Sigmoid colon (tissue), 7 donors: Measurements from ENCODE around the gene TRABD2B. TPM values are rescaled to one million over a fixed set of nuclear protein-coding genes. Genes with fewer than 3 reads are reported as not detected.
A peak's percentile ranks its signal among the peaks of the same experiment; 100 is the strongest.

ENCODE experiments used
- DNase-seq: peaks from one replicate; pipeline ENCODE4 v3.0.0-alpha.2; 2019
- H3K27ac ChIP-seq, 4 donors: fragments of 200-600 bp; sonication (generic); one replicate each; pipeline ENCODE4 v1.5.1; 2016 to 2019; ENCODE audit warnings: mild to moderate bottlenecking in 1 of 4
- H3K27me3 ChIP-seq, 3 donors: fragments of 200-600 bp; sonication (generic); one replicate each; pipeline ENCODE4 v1.5.1; 2019; ENCODE audit warnings: mild to moderate bottlenecking in 1 of 3
- H3K36me3 ChIP-seq, 4 donors: fragments of 200-600 bp; sonication (generic); one replicate each; pipeline ENCODE4 v1.5.1; 2016 to 2019
- H3K4me1 ChIP-seq, 4 donors: fragments of 200-600 bp; sonication (generic); one replicate each; pipeline ENCODE4 v1.5.1; 2017 to 2019
- H3K4me3 ChIP-seq, 4 donors: fragments of 200-600 bp; sonication (generic); one replicate each; pipeline ENCODE4 v1.5.1; 2017 to 2019; ENCODE audit warnings: mild to moderate bottlenecking in 2 of 4, moderate library complexity in 1 of 4
- H3K9me3 ChIP-seq, 4 donors: fragments of 200-600 bp in 3 of 4; sonication (generic) in 3 of 4; one replicate each; pipeline versions ENCODE4 v1.5.1 to v1.6.1; 2013 to 2019
- EP300 ChIP-seq, 4 donors: sonication (generic); formaldehyde crosslinking; IDR thresholded peaks; one replicate each; pipeline ENCODE4 v1.6.1; 2017; ENCODE audit warnings: antibody characterized with exemption in 4 of 4
- POLR2A ChIP-seq, 2 donors: fragments of 450-650 bp; IDR thresholded peaks; one replicate each; pipeline ENCODE4 v1.6.1; 2016; ENCODE audit warnings: antibody characterized with exemption in 2 of 2, mild to moderate bottlenecking in 2 of 2, moderate library complexity in 2 of 2
- POLR2AphosphoS5 ChIP-seq, 4 donors: sonication (generic); formaldehyde crosslinking; IDR thresholded peaks; one replicate each; pipeline ENCODE4 v1.6.1; 2017; ENCODE audit warnings: antibody characterized with exemption in 4 of 4
- WGBS, 2 donors: extraction: QIAGEN DNeasy Blood & Tissue Kit; methylation state at CpG; one replicate each; pipeline ENCODE4 v1.1.7; 2013; 5-methylcytosine and 5-hydroxymethylcytosine counted together
- intact Hi-C: fragments of 100-400 bp; cut with DNase I; formaldehyde crosslinking; loops from one replicate; pipeline ENCODE4 v1.15.1; 2023
- polyA plus RNA-seq, 3 donors: library from polyadenylated mRNA; stranded (reverse); fragments of 200-250 nt; gene quantifications; one replicate each; pipeline ENCODE4 v1.2.3, GENCODE V29; 2013
- total RNA-seq, 4 donors: library from RNA; depleted of rRNA; stranded (reverse); fragments of >200 nt; gene quantifications; one replicate each; pipeline ENCODE4 v1.1.0, GENCODE V29; 2016
- TF ChIP-seq, protein P1 (sequence below), 4 experiments: fragments of 450-650 bp in 3 of 4; fragments of 200-600 bp in 1 of 4; IDR thresholded peaks; one replicate each; pipeline ENCODE4 v1.5.1; 2016 to 2019; ENCODE audit warnings: antibody characterized with exemption in 4 of 4, mild to moderate bottlenecking in 3 of 4, moderate library complexity in 2 of 4
- donor health status: healthy with polysubstance abuse.
- donor health status: Bipolar disorder and iron deficiency.
- donor health status: healthy.

Gene TRABD2B
- total and polyA plus RNA-seq, 7 donors = 0.63 to 1.8 (median 1.0) TPM; not detected in 1

DNA sequence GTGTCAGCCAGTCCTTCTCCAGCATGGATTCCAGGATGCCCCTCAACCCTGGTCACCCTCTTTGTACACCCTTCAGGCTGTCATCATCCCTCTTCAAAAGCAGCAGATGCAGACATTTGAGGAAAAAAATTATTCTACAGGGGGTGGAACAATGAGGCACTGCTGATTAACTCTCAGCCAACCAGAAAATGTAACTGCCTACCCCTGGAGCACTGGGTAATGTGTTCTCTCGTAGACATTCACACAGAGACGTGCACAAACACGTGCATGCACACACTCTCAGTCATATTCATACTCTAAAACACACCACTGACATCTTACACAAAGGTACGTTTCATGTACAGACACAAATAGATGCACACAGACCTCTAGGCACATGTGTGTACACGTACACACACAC lies 175.4 kb downstream of the TRABD2B start:
- Histone ChIP-seq H3K36me3 (no peaks in the 10 kb centered on the region), H3K4me3 (no peak overlapping the region), H3K4me1 (no peaks in the 10 kb centered on the region), H3K9me3 (no peaks in the 10 kb centered on the region), H3K27ac (no peak overlapping the region), H3K27me3 (no peaks in the 10 kb centered on the region)
- TF ChIP-seq, protein P1, sequence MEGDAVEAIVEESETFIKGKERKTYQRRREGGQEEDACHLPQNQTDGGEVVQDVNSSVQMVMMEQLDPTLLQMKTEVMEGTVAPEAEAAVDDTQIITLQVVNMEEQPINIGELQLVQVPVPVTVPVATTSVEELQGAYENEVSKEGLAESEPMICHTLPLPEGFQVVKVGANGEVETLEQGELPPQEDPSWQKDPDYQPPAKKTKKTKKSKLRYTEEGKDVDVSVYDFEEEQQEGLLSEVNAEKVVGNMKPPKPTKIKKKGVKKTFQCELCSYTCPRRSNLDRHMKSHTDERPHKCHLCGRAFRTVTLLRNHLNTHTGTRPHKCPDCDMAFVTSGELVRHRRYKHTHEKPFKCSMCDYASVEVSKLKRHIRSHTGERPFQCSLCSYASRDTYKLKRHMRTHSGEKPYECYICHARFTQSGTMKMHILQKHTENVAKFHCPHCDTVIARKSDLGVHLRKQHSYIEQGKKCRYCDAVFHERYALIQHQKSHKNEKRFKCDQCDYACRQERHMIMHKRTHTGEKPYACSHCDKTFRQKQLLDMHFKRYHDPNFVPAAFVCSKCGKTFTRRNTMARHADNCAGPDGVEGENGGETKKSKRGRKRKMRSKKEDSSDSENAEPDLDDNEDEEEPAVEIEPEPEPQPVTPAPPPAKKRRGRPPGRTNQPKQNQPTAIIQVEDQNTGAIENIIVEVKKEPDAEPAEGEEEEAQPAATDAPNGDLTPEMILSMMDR (IDR thresholded peaks at IDR 0.05) = no peak
- TF ChIP-seq POLR2A (IDR thresholded peaks at IDR 0.05) (no peak), EP300 (IDR thresholded peaks at IDR 0.05) (no peak), POLR2AphosphoS5 (IDR thresholded peaks at IDR 0.05) (no peak)
- intact Hi-C loops = no loop called here
- no peak for DNase-seq
- 79% methylated on average over 5 of the region's 5 CpGs for WGBS, 2 donors

GRCh38 chr1:47819574-47819888 lies 177.7 kb downstream of the TRABD2B start:
- 92 to 93% methylated on average over 9 of the region's 9 CpGs for WGBS, 2 donors
- peak overlapping the region in 2 of 4 donors; percentile 10 to 44 for H3K27ac ChIP-seq
- intact Hi-C loops = no loop called here

GRCh38 chr1:47818682-47819573 lies 178.3 kb downstream of the TRABD2B start:
- H3K4me1 ChIP-seq = no peaks in the 10 kb centered on the region
- no peaks in the 10 kb centered on the region for H3K36me3 ChIP-seq
- no peak for DNase-seq
- WGBS, 2 donors = 91% methylated on average over 20 of the region's 20 CpGs
- TF ChIP-seq, protein P1 (IDR thresholded peaks at IDR 0.05) = no peak
- TF ChIP-seq EP300 (IDR thresholded peaks at IDR 0.05) (no peak), POLR2A (IDR thresholded peaks at IDR 0.05) (no peak), POLR2AphosphoS5 (IDR thresholded peaks at IDR 0.05) (no peak)
- intact Hi-C loops = no loop called here
- H3K27ac ChIP-seq = peak overlapping the region in 3 of 4 donors; percentile 8 to 44 (median 26)
- no peaks in the 10 kb centered on the region for H3K9me3 ChIP-seq
- H3K27me3 ChIP-seq = no peaks in the 10 kb centered on the region
- no peak overlapping the region for H3K4me3 ChIP-seq

More at GRCh38 chr1:47819574-47819888, 177.7 kb downstream of the TRABD2B start:
- TF ChIP-seq EP300 (IDR thresholded peaks at IDR 0.05) = no peak
- no peak for TF ChIP-seq POLR2AphosphoS5 (IDR thresholded peaks at IDR 0.05)
- no peak for TF ChIP-seq POLR2A (IDR thresholded peaks at IDR 0.05)
- TF ChIP-seq, protein P1 (IDR thresholded peaks at IDR 0.05) = no peak
- no peaks in the 10 kb centered on the region for H3K9me3 ChIP-seq
- H3K4me3 ChIP-seq = no peak overlapping the region
- H3K4me1 ChIP-seq = no peaks in the 10 kb centered on the region
- H3K36me3 ChIP-seq = no peaks in the 10 kb centered on the region
- DNase-seq = no peak
- H3K27me3 ChIP-seq = no peaks in the 10 kb centered on the region

GRCh38 chr1:47817861-47818260 lies 179.3 kb downstream of the TRABD2B start:
- WGBS, 2 donors = 92 to 93% methylated on average over 15 of the region's 15 CpGs
- Histone ChIP-seq H3K27me3 (no peaks in the 10 kb centered on the region), H3K36me3 (no peaks in the 10 kb centered on the region), H3K4me1 (no peaks in the 10 kb centered on the region), H3K4me3 (no peak overlapping the region), H3K9me3 (no peaks in the 10 kb centered on the region), H3K27ac (peak overlapping the region in 2 of 4 donors; percentile 35 to 53)
- intact Hi-C loops = no loop called here
- TF ChIP-seq, protein P1 (IDR thresholded peaks at IDR 0.05) = no peak
- TF ChIP-seq POLR2A (IDR thresholded peaks at IDR 0.05) (no peak), POLR2AphosphoS5 (IDR thresholded peaks at IDR 0.05) (no peak), EP300 (IDR thresholded peaks at IDR 0.05) (no peak)
- no peak for DNase-seq
